SU-DHL-6 (cell line): ENCODE results near the gene PHLDB1.
"Not testable (repeated sequence)": the region's sequence is repeated elsewhere in the genome, so short reads cannot be mapped to it uniquely, and the experiment has no call there.

Source experiments
- H2AFZ ChIP-seq: fragments of 200-600 bp; sonication (generic); 2 replicates; pipeline ENCODE4 v1.6.1; 2014; ENCODE audit warnings: low read depth, mild to moderate bottlenecking, moderate library complexity, mixed read lengths, antibody characterized with exemption, low read length; ENCODE audit not compliant: severe bottlenecking
- H3F3A ChIP-seq: fragments of 200-600 bp; shearing (Covaris generic); 2 replicates; pipeline ENCODE4 v1.6.0; 2016; ENCODE audit warnings: antibody characterized with exemption, mild to moderate bottlenecking; ENCODE audit not compliant: insufficient read depth
- H3K27ac ChIP-seq: fragments of 200-600 bp; sonication (generic); 2 replicates; pipeline ENCODE4 v1.5.1; 2016; ENCODE audit warnings: low read depth, mild to moderate bottlenecking, low read length, moderate library complexity, mixed read lengths
- H3K27me3 ChIP-seq: fragments of 200-600 bp; sonication (generic), shearing (Covaris generic); 2 replicates; pipeline ENCODE4 v1.6.0; 2014; ENCODE audit warnings: mild to moderate bottlenecking, low read length
- H3K36me3 ChIP-seq: fragments of 200-600 bp; sonication (generic); 2 replicates; pipeline ENCODE4 v1.6.1; 2014; ENCODE audit warnings: mild to moderate bottlenecking, low read length, mixed read lengths
- H3K4me2 ChIP-seq: fragments of 300-600, 200-600 bp; shearing (Covaris generic), sonication (generic); 2 replicates; pipeline ENCODE4 v1.6.0; 2014; ENCODE audit warnings: low read length, low read depth, mild to moderate bottlenecking; ENCODE audit not compliant: poor library complexity, severe bottlenecking
- H3K4me3 ChIP-seq: fragments of 200-600 bp; sonication (generic); 2 replicates; pipeline ENCODE4 v1.5.1; 2014; ENCODE audit warnings: antibody characterized with exemption, low read length, mild to moderate bottlenecking, mixed read lengths; ENCODE audit not compliant: insufficient read depth, poor library complexity, severe bottlenecking
- H3K79me2 ChIP-seq: fragments of 200-600 bp; sonication (generic); 2 replicates; pipeline ENCODE4 v1.6.1; 2014; ENCODE audit warnings: mild to moderate bottlenecking, low read length, moderate library complexity; ENCODE audit not compliant: insufficient read depth
- H3K9ac ChIP-seq: fragments of 200-600 bp; sonication (generic); 2 replicates; pipeline ENCODE4 v1.7.0; 2014; ENCODE audit warnings: mild to moderate bottlenecking, low read length
- H3K9me2 ChIP-seq: fragments of 200-600 bp; sonication (generic); replicated peaks from 2 replicates; pipeline ENCODE4 v1.6.1; 2014; ENCODE audit warnings: low read length; ENCODE audit not compliant: insufficient read depth
- H3K9me3 ChIP-seq: fragments of 200-600 bp; sonication (generic); 2 replicates; pipeline ENCODE4 v1.6.1; 2014; ENCODE audit warnings: low read length, mixed read lengths; ENCODE audit not compliant: insufficient read depth
- H4K20me1 ChIP-seq: fragments of 200-600 bp; sonication (generic); 2 replicates; pipeline ENCODE4 v1.6.1; 2014; ENCODE audit warnings: low read depth, mild to moderate bottlenecking, antibody characterized with exemption, low read length, moderate library complexity, mixed read lengths
- CTCF ChIP-seq: fragments of 200-600 bp; sonication (generic); IDR thresholded peaks from one replicate; pipeline ENCODE4 v1.5.1; 2017; ENCODE audit warnings: antibody characterized with exemption, mild to moderate bottlenecking, low read length, moderate library complexity; ENCODE audit not compliant: insufficient read depth, poor library complexity, severe bottlenecking
- EZH2phosphoT487 ChIP-seq: fragments of 200-600 bp; sonication (generic), shearing (Covaris generic); conservative IDR thresholded peaks from 2 replicates; pipeline ENCODE4 v1.6.1; 2018; ENCODE audit warnings: mild to moderate bottlenecking, antibody characterized with exemption, low read length, moderate library complexity, mixed read lengths

Gene PHLDB1

GRCh38 chr11:118587952-118588351 lies 19.5 kb upstream of the PHLDB1 start:
- TF ChIP-seq CTCF (no peak), EZH2phosphoT487 (no peak)
- H2AFZ ChIP-seq: no peak overlapping the region
- H3K36me3 ChIP-seq: peaks cover 45% of the 10 kb centered on the region
- no peaks in the 10 kb centered on the region for H4K20me1 ChIP-seq
- H3K9me2 ChIP-seq: no peaks in the 10 kb centered on the region
- H3F3A ChIP-seq: peaks cover 2% of the 10 kb centered on the region; the same call in 1 of the 2 replicates
- no peaks in the 10 kb centered on the region for H3K9me3 ChIP-seq
- no peak overlapping the region for H3K4me3 ChIP-seq
- H3K4me2 ChIP-seq: no peak overlapping the region
- H3K9ac ChIP-seq: no peak overlapping the region
- no peaks in the 10 kb centered on the region for H3K27me3 ChIP-seq
- H3K79me2 ChIP-seq: no peaks in the 10 kb centered on the region
- no peak overlapping the region for H3K27ac ChIP-seq

GRCh38 chr11:118592616-118593367 lies 14.6 kb upstream of the PHLDB1 start:
- no peak overlapping the region for H3K27ac ChIP-seq
- H2AFZ ChIP-seq: no peak overlapping the region
- TF ChIP-seq EZH2phosphoT487: no peak
- H3K36me3 ChIP-seq: peaks cover 33% of the 10 kb centered on the region
- no peak overlapping the region for H3K4me3 ChIP-seq
- H3K4me2 ChIP-seq: no peak overlapping the region
- no peaks in the 10 kb centered on the region for H3K9me3 ChIP-seq
- no peaks in the 10 kb centered on the region; the same call in 1 of the 2 replicates for H3F3A ChIP-seq
- no peaks in the 10 kb centered on the region for H3K27me3 ChIP-seq
- H4K20me1 ChIP-seq: no peaks in the 10 kb centered on the region
- no peak overlapping the region for H3K9ac ChIP-seq
- no peaks in the 10 kb centered on the region for H3K79me2 ChIP-seq
- no peaks in the 10 kb centered on the region for H3K9me2 ChIP-seq

GRCh38 chr11:118594984-118595383 lies 12.4 kb upstream of the PHLDB1 start:
- H3K4me3 ChIP-seq, H3K27me3 ChIP-seq, H3K9ac ChIP-seq, H3F3A ChIP-seq, H3K4me2 ChIP-seq, H3K27ac ChIP-seq, H4K20me1 ChIP-seq, H3K79me2 ChIP-seq, H2AFZ ChIP-seq, H3K9me3 ChIP-seq, H3K9me2 ChIP-seq: not testable (repeated sequence)
- peaks cover 38% of the 10 kb centered on the region; the same call in 1 of the 2 replicates for H3K36me3 ChIP-seq
- TF ChIP-seq CTCF: peak; percentile 11
